ENCODE measurements around the gene UBE2D4. TPM values are rescaled to one million over a fixed set of nuclear protein-coding genes. Genes with fewer than 3 reads are reported as not detected.
"Not testable (repeated sequence)": the region's sequence is repeated elsewhere in the genome, so short reads cannot be mapped to it uniquely, and the experiment has no call there.

The UBE2D4 gene
- total RNA-seq, 2 experiments from 2014 or later: 7.8 to 8.0 TPM

DNA sequence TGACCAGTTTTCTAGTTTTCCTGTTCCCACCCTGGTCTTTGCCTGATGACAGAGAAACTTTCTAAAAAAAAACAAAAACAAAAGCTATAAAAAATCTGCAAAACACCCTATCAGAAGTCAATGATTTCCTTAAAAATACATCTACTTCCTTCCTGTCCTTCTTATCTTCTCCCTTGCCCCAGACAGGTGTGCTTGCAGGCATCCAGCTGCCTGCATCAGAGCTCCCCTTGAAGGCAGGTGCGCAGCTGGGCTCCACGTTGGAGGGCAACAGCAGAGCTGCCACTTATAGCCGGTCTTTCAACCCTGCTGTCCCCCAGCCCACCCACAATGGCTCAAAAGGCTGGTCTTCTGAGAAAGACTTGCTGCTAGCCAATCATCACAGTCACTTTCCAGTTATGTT lies 29.8 kb downstream of the UBE2D4 start:
- H3K27me3 Mint-ChIP-seq: no peaks in the 10 kb centered on the region
- CTCF ChIA-PET: no interaction called here
- H3K9me3 Mint-ChIP-seq: no peaks in the 10 kb centered on the region
- peaks cover 10% of the 10 kb centered on the region for H3K4me1 Mint-ChIP-seq
- H3K4me3 Mint-ChIP-seq: no peak overlapping the region
- no peak overlapping the region for H3K27ac Mint-ChIP-seq
- DNase-seq: no peak
- H3K36me3 Mint-ChIP-seq (ENCODE audit: low read depth): peaks cover 8% of the 10 kb centered on the region
- POLR2A ChIA-PET: no interaction called here

DNA sequence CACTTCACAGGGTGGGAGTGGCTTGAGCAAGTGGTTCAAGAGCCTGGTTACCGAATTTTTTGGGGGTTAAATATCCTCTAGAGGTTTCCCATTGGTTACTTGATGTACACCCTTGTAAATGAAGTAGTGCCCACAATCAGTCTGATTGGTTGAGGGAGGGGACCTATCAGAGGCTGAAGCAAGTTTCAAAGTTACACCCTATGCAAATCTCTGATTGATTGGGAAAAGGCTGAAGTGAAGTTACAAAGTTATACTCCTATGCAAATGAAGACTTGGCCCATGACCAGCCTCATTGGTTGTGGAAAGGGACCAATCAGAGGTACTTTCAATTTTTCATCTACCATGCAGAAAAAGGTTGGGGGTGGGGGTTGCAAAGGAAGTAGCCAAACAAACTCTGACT lies 34.7 kb downstream of the UBE2D4 start:
- H3K9me3 Mint-ChIP-seq: no peaks in the 10 kb centered on the region
- POLR2A ChIA-PET: no interaction called here

DNA sequence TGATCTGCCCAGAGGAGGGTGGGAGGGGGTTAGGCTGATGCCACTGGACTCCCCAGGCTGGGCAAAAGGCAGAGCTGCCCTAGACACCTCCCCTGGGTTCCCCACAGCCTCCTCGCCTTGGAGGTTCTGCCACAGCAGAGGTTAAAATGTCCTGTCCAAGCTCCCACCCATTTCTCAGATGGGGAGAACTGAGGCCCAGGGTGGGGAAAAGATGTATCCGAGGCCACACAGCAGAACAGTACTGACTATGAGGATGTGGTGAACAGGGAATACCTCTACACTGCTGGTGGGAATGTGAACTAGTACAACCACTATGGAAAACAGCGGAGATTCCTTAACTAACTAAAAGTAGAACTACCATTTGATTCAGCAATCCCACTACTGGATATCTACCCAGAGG lies 40.2 kb downstream of the UBE2D4 start:
- H3K4me1 Mint-ChIP-seq; H3K9me3 Mint-ChIP-seq; H3K36me3 Mint-ChIP-seq (ENCODE audit: low read depth); H3K27me3 Mint-ChIP-seq; H3K27ac Mint-ChIP-seq; DNase-seq; H3K4me3 Mint-ChIP-seq; CTCF ChIA-PET; POLR2A ChIA-PET: not testable (repeated sequence)

More for the DNA sequence above, 34.7 kb downstream of the UBE2D4 start:
- peaks cover 6% of the 10 kb centered on the region for H3K4me1 Mint-ChIP-seq
- no peaks in the 10 kb centered on the region for H3K27me3 Mint-ChIP-seq
- H3K27ac Mint-ChIP-seq: no peak overlapping the region
- CTCF ChIA-PET: no interaction called here
- no peak overlapping the region for H3K4me3 Mint-ChIP-seq
- peaks cover 8% of the 10 kb centered on the region for H3K36me3 Mint-ChIP-seq (ENCODE audit: low read depth)
- DNase-seq: no peak

DNA sequence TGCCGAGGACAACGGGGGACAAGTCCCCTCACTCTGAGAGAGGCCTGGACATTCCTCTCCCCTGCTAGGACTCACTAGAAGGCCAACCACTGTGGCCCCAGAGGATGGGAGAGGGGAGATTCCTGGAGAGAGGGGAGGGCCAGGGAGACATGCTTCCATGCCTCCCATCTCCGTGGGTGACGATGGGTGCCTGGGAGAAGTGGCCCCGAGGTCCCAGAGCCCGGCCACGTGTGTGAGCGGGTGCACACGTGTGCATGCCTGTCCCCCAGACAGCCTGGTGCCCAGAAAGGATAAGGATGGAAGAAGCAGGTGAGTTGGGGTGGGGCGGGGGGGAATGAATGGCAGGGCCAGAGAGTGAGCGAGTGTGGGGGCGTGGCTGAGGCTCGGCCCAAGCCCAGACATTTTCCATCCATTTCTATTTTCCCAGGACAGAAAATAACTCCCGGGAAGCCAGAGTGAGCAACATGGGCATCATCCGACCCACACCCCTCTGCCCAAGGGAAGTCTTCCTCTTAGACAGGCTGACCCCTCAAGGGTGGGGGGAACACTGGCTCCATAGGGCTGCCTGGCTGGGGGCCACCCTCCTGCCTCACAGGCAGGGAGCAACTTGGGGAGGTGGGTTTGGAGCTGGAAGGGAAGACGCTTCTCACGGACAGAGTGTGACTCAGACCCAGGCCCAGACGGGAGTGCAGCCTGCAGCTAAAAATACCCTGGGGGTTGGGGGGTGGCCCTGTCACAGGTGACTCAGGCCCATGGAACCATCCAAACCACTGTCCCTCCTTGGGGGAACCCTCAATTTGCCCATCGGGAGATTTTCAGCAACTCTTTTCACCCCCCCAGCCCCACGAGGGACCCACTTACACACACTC lies 42.2 kb downstream of the UBE2D4 start:
- H3K36me3 Mint-ChIP-seq (ENCODE audit: low read depth); H3K27me3 Mint-ChIP-seq; H3K9me3 Mint-ChIP-seq; DNase-seq; POLR2A ChIA-PET; H3K4me3 Mint-ChIP-seq; H3K4me1 Mint-ChIP-seq; H3K27ac Mint-ChIP-seq; CTCF ChIA-PET: not testable (repeated sequence)

DNA sequence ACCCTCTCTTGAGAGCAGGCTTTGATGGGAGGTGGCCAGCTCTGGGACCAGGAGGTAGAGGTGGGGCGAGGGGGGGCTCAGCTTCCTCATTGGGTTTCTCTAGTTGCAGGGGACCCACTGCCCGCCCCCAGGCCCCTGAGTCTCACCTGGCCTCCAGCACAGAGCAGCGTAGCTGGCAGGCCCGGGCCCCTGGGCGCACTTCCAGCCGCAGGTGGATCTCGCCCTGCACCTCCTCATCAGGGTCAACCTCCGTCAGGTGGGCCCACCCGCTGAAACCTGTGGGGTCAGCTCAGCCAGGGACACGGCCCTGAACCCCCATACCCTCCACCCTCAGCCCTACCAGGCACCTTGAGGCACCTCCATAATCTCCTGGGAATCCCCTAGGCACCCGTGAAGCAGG lies 43.4 kb downstream of the UBE2D4 start:
- H3K36me3 Mint-ChIP-seq (ENCODE audit: low read depth); H3K4me3 Mint-ChIP-seq; H3K27me3 Mint-ChIP-seq; H3K4me1 Mint-ChIP-seq; DNase-seq; POLR2A ChIA-PET; CTCF ChIA-PET; H3K9me3 Mint-ChIP-seq; H3K27ac Mint-ChIP-seq: not testable (repeated sequence)

DNA sequence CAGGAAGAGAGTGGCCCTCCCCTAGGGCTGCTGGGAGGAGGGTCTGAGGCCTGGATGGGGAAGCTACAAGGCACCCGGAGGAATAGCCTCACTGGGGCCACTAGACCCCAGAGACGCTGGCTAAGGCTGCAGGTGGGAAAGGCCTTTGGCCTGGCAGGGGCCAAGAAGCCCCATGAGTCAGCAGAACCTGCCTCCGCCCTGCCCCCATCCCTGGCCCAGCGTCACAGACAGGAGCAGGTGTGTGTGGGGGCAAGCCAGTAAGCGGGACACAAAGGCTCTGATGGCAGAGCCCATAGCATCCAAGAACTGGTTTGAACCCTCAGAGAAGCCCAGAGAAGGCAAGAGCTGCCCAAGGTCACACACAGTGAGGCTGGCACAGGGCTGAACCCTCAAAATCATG lies 44.5 kb downstream of the UBE2D4 start:
- H3K36me3 Mint-ChIP-seq (ENCODE audit: low read depth); H3K9me3 Mint-ChIP-seq; DNase-seq; H3K27me3 Mint-ChIP-seq; H3K4me3 Mint-ChIP-seq; CTCF ChIA-PET; H3K27ac Mint-ChIP-seq; POLR2A ChIA-PET; H3K4me1 Mint-ChIP-seq: not testable (repeated sequence)

DNA sequence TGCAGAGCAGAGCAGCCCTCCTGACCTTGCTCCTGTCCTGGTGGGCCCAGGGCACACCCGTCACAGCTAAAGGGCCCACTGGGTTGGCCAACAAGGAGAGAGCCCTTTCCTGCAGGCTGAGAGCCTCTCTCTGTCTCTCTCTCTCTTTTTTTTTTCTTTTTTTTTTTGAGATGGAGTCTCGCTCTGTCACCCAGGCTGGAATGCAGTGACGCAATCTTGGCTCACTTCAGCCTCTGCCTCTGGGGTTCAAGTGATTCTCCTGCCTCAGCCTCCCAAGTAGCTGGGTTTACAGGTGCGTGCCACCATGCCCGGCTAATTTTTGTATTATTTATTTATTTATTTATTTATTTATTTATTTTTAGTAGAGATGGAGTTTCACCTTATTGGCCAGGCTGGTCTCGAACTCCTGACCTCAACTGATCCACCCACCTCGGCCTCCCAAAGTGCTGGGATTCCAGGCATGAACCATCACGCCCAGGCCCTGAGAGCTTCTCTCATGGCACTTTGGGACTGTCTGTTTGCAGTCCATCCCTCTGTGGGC lies 47.9 kb downstream of the UBE2D4 start:
- H3K9me3 Mint-ChIP-seq; H3K4me1 Mint-ChIP-seq; H3K36me3 Mint-ChIP-seq (ENCODE audit: low read depth); H3K27ac Mint-ChIP-seq; CTCF ChIA-PET; DNase-seq; H3K27me3 Mint-ChIP-seq; POLR2A ChIA-PET; H3K4me3 Mint-ChIP-seq: not testable (repeated sequence)

DNA sequence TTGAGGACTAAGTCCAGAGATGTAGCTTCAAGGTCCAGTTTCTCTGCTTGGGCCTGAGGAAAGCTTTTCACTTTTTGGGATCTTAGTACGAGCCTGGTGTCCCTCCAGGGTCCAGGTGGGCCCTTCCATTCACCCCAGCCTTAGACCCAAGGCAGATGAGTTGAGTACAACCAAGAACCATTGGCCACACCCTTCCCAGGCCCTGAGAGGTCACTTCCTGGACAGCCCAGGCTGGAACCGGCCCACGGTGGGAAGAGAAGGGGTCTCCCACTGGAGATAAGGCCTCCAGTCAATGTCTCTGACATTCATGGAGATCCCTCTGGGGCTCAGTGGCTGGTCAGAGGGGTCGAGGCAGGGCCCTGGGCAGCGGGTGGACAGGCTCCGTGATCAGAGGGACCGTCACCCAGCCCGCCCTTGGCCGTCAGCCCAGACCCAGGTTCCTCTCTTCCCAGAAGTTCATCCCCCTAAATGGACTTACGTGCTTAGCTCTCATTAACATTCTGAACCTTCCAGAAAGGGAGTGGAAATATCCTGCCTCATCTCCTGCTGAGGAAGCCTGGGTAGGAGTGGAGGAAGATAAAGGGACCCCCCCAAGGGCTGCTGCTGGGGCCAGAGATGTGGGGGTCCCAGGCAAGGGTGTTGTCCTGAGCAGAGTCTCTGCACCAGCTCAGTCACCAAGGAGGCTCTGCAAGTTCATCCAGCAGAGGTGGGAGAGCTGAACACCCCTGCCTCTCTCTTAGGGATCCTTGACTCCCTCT lies 48.7 kb downstream of the UBE2D4 start:
- H3K27me3 Mint-ChIP-seq; CTCF ChIA-PET; H3K36me3 Mint-ChIP-seq (ENCODE audit: low read depth): not testable (repeated sequence)

DNA sequence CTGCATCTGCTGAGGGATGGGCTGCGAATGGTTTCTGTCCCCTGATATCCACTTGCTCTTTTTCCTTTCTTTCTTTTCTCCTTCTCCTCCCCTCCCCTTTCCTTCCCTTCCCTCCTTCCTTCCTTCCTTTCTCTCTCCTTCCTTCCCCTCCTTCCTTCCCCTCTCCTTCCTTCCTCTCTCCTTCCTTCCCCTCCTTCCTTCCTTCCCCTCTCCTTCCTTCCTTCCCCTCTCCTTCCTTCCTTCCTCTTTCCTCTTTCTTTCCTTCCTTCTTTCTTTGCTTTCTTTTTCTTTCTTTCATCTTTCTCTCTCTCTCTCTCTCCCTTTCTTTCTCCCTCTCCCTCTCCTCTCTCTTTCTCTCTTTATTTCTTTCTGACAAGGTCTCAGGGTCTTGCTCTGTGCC lies 51.3 kb downstream of the UBE2D4 start:
- no peak overlapping the region for H3K27ac Mint-ChIP-seq
- DNase-seq: no peak
- CTCF ChIA-PET: no interaction called here
- H3K9me3 Mint-ChIP-seq: no peaks in the 10 kb centered on the region
- no peaks in the 10 kb centered on the region for H3K4me1 Mint-ChIP-seq
- H3K4me3 Mint-ChIP-seq: no peak overlapping the region
- H3K36me3 Mint-ChIP-seq (ENCODE audit: low read depth): no peaks in the 10 kb centered on the region
- POLR2A ChIA-PET: no interaction called here
- no peaks in the 10 kb centered on the region for H3K27me3 Mint-ChIP-seq

More for the DNA sequence above, 48.7 kb downstream of the UBE2D4 start:
- DNase-seq, H3K4me1 Mint-ChIP-seq, H3K4me3 Mint-ChIP-seq, H3K27ac Mint-ChIP-seq, POLR2A ChIA-PET, H3K9me3 Mint-ChIP-seq: not testable (repeated sequence)

DNA sequence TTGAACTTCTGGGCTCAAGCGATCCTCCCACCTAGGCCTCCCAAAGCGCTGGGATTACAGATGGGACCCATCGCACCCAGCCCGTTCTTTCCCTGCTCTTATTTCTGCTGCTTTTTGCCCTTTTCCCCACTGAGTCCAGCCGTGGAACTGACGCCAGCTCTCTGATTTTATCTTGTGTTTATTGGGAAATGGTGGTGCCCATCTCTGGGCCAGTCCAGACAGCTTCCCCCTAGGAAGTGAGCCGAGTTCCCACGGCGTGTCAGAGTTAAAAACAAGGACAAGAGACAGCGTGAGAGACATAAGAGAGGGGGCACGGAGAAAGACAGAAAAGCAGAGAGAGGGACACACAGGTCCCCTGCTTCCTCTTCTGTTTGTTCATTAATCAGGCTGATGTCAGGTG lies 51.9 kb downstream of the UBE2D4 start:
- H3K27ac Mint-ChIP-seq; H3K9me3 Mint-ChIP-seq; DNase-seq; CTCF ChIA-PET; H3K36me3 Mint-ChIP-seq (ENCODE audit: low read depth); H3K4me3 Mint-ChIP-seq; H3K4me1 Mint-ChIP-seq; POLR2A ChIA-PET; H3K27me3 Mint-ChIP-seq: not testable (repeated sequence)

DNA sequence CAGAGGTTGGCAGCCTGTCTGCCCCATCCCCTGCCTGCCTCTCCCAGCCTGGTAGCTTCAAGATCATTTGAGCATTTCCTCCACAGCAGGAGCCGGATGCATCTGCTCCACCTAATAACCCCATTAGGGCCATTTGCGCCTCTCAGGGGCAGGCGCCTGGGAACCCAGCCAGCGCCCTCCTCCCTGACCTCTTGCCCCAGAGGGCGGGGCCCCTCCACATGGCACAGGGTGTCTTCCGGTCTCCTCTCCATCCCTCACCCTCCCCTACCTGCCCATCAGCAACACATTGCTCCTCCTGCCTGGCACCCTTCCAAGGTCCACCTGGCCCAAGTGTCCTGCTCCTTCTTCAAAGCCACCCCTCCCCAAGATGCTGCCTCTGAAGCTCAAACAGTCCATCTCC lies 56.6 kb downstream of the UBE2D4 start:
- H3K27me3 Mint-ChIP-seq; H3K36me3 Mint-ChIP-seq (ENCODE audit: low read depth); CTCF ChIA-PET; H3K4me1 Mint-ChIP-seq; H3K4me3 Mint-ChIP-seq; H3K9me3 Mint-ChIP-seq; POLR2A ChIA-PET; H3K27ac Mint-ChIP-seq; DNase-seq: not testable (repeated sequence)

DNA sequence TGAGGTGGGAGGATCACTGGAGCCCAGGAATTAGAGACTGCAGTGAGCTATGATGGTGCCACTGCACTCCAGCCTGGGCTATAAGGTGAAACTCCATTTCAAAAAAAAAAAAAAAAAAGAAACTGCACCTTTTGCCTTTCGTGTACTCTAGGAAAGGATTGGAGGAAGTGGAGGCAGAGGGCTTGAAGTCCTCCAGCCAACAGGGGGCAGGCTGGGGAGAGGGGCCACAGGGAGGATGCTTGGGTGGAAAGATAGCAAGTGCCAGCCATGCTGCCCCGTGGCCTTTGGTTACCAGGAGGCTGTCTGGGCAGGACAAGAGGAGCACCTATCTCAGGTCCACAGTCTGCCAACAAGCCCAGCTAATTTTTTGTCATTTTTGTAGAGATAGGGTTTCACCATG lies 57.5 kb downstream of the UBE2D4 start:
- CTCF ChIA-PET: interaction anchor here (0.6 kb wide), 2 partner anchors 343 to 663 kb away, joined by 3 read pairs; no protein-coding TSS in a partner anchor
- H3K27me3 Mint-ChIP-seq; DNase-seq; H3K4me1 Mint-ChIP-seq; H3K4me3 Mint-ChIP-seq; POLR2A ChIA-PET; H3K27ac Mint-ChIP-seq; H3K9me3 Mint-ChIP-seq; H3K36me3 Mint-ChIP-seq (ENCODE audit: low read depth): not testable (repeated sequence)

DNA sequence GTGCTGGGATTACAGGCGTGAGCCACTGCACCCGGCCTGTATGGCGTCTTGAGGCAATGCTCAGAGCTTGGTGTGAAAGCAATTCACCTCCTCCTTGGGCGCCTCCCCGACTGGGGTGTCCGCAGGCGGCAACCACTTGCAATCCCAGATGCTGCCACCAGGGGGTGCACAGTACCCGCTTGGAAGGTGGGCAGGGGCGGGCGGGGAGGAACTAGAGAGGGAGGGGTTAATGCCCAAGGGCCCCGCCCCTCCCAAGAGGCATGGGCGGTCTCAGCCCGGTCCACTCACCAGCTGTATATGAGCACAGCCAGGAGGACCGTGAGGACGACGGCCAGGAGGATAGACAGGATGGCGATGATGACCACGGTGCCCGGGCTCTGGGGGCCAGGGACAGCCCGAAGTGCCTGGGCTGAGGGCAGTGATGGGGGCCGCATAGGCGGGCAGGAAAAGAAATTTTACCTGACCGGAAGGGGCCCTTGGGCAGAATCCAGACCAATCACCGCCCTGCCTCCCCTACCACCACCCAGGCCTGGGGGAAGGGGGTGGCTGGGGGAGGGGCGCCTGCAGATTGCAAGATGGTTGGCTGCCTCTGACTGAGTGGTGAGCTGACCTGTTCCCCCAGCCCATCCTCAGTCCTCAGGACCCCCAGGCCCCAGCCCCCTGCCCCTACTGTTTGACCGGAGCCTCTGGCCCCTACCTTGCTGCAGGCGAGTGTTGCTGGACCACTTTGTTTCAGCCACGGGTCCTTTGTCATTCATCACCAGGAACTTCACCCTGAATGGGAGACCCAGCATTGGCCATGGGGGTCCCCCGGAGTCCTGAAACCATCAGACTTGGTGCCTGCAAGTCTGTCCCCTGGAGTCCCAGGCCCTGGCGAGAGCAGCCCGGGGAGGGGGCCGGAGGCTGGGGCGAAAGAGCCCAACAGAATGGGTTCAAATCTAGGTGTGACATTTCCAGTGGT lies 59.9 kb downstream of the UBE2D4 start:
- DNase-seq: peak; percentile 91
- CTCF ChIA-PET; H3K4me1 Mint-ChIP-seq; H3K27ac Mint-ChIP-seq; H3K4me3 Mint-ChIP-seq; POLR2A ChIA-PET; H3K9me3 Mint-ChIP-seq; H3K27me3 Mint-ChIP-seq; H3K36me3 Mint-ChIP-seq (ENCODE audit: low read depth): not testable (repeated sequence)

Measured in activated CD4-positive, alpha-beta T cell treated with anti-CD3 and anti-CD28 coated beads, Interleukin-2, amount 10 ng/mL, durations not matched to agents 7 days and 5 days (primary cell).